OCI-LY1 (cell line): ENCODE measurements around the gene CCDC154.

Source experiments
- H2AFZ ChIP-seq: fragments of 200-600 bp; sonication (generic), shearing (Covaris generic); 2 replicates; pipeline ENCODE4 v1.6.0; 2014; ENCODE audit warnings: antibody characterized with exemption, mild to moderate bottlenecking, low read length
- H3F3A ChIP-seq: fragments of 200-600 bp; sonication (generic), shearing (Covaris generic); 2 replicates; pipeline ENCODE4 v1.6.0; 2014; ENCODE audit warnings: mild to moderate bottlenecking, antibody characterized with exemption, low read length, moderate library complexity; ENCODE audit not compliant: insufficient read depth
- H3K27ac ChIP-seq: fragments of 200-600 bp; sonication (generic); 2 replicates; pipeline ENCODE4 v1.5.1; 2014; ENCODE audit warnings: low read length, mixed run types, mild to moderate bottlenecking, low read depth; ENCODE audit not compliant: poor library complexity, severe bottlenecking
- H3K27me3 ChIP-seq: fragments of 200-600 bp; sonication (generic); 2 replicates; pipeline ENCODE4 v1.6.0; 2014; ENCODE audit warnings: antibody characterized with exemption, mild to moderate bottlenecking, low read length, moderate library complexity; ENCODE audit not compliant: insufficient read depth
- H3K36me3 ChIP-seq: fragments of 200-600 bp; sonication (generic); 2 replicates; pipeline ENCODE4 v1.6.1; 2014; ENCODE audit warnings: mild to moderate bottlenecking, antibody characterized with exemption, low read length, moderate library complexity, mixed read lengths; ENCODE audit not compliant: insufficient read depth
- H3K4me1 ChIP-seq: fragments of 200-600 bp; sonication (generic); 2 replicates; pipeline ENCODE4 v1.5.1; 2014; ENCODE audit warnings: mild to moderate bottlenecking, low read length, moderate library complexity; ENCODE audit not compliant: insufficient read depth, severe bottlenecking
- H3K4me2 ChIP-seq: fragments of 200-600 bp; sonication (generic), shearing (Covaris generic); 2 replicates; pipeline ENCODE4 v1.6.1; 2014; ENCODE audit warnings: low read length
- H3K4me3 ChIP-seq: fragments of 200-600 bp; sonication (generic); 2 replicates; pipeline ENCODE4 v1.5.1; 2014; ENCODE audit warnings: low read length, low read depth, mild to moderate bottlenecking, mixed read lengths; ENCODE audit not compliant: poor library complexity, severe bottlenecking
- H3K79me2 ChIP-seq: fragments of 200-600 bp; shearing (Covaris generic); 2 replicates; pipeline ENCODE4 v1.6.1; 2016; ENCODE audit warnings: mixed run types, low read length, mixed read lengths; ENCODE audit not compliant: insufficient read depth
- H3K9ac ChIP-seq: fragments of 200-600 bp; sonication (generic), shearing (Covaris generic); 2 replicates; pipeline ENCODE4 v1.6.1; 2014; ENCODE audit warnings: mild to moderate bottlenecking, low read length, mixed read lengths
- H3K9me2 ChIP-seq: fragments of 200-600 bp; sonication (generic), shearing (Covaris generic); 2 replicates; pipeline ENCODE4 v1.6.1; 2014; ENCODE audit warnings: low read depth, mild to moderate bottlenecking, low read length, mixed read lengths
- H3K9me3 ChIP-seq: fragments of 200-600 bp; shearing (Covaris generic); 2 replicates; pipeline ENCODE4 v1.6.1; 2014; ENCODE audit warnings: low read length, mixed read lengths
- H4K20me1 ChIP-seq: fragments of 200-600 bp; sonication (generic), shearing (Covaris generic); 2 replicates; pipeline ENCODE4 v1.6.0; 2016; ENCODE audit warnings: mild to moderate bottlenecking, low read length; ENCODE audit not compliant: insufficient read depth
- EZH2 ChIP-seq: fragments of 200-600 bp; sonication (generic), shearing (Covaris generic); IDR thresholded peaks from 2 replicates; pipeline ENCODE4 v1.8.0; 2017; ENCODE audit warnings: borderline replicate concordance, mixed run types, mild to moderate bottlenecking, antibody characterized with exemption, low read length, moderate library complexity, mixed read lengths
- TF ChIP-seq, protein P1 (sequence below): fragments of 200-600 bp; sonication (generic), shearing (Covaris generic); IDR thresholded peaks from 2 replicates; pipeline ENCODE4 v1.5.1; 2017; ENCODE audit warnings: mild to moderate bottlenecking, antibody characterized with exemption, low read length, moderate library complexity, mixed read lengths

Gene CCDC154

GRCh38 chr16:1435921-1436697, 8.2 kb downstream of the CCDC154 start:
- H3K79me2 ChIP-seq = no peaks in the 10 kb centered on the region
- H3K27ac ChIP-seq = no peak overlapping the region
- no peak overlapping the region for H3K4me3 ChIP-seq
- no peak overlapping the region for H3K4me2 ChIP-seq
- H3F3A ChIP-seq = no peaks in the 10 kb centered on the region
- no peak overlapping the region for H3K9ac ChIP-seq
- H3K9me2 ChIP-seq = no peaks in the 10 kb centered on the region
- H3K36me3 ChIP-seq = no peaks in the 10 kb centered on the region
- H2AFZ ChIP-seq = no peak overlapping the region
- no peaks in the 10 kb centered on the region for H4K20me1 ChIP-seq
- TF ChIP-seq EZH2 = no peak
- TF ChIP-seq, protein P1, sequence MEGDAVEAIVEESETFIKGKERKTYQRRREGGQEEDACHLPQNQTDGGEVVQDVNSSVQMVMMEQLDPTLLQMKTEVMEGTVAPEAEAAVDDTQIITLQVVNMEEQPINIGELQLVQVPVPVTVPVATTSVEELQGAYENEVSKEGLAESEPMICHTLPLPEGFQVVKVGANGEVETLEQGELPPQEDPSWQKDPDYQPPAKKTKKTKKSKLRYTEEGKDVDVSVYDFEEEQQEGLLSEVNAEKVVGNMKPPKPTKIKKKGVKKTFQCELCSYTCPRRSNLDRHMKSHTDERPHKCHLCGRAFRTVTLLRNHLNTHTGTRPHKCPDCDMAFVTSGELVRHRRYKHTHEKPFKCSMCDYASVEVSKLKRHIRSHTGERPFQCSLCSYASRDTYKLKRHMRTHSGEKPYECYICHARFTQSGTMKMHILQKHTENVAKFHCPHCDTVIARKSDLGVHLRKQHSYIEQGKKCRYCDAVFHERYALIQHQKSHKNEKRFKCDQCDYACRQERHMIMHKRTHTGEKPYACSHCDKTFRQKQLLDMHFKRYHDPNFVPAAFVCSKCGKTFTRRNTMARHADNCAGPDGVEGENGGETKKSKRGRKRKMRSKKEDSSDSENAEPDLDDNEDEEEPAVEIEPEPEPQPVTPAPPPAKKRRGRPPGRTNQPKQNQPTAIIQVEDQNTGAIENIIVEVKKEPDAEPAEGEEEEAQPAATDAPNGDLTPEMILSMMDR = no peak
- H3K4me1 ChIP-seq = no peaks in the 10 kb centered on the region
- no peaks in the 10 kb centered on the region for H3K9me3 ChIP-seq
- H3K27me3 ChIP-seq = no peaks in the 10 kb centered on the region; the same call in 1 of the 2 replicates

- H3K9ac ChIP-seq = no peak overlapping the region
Observed at GRCh38 chr16:1434644-1435592, 9.4 kb downstream of the CCDC154 start.

GRCh38 chr16:1433756-1434155, 10.6 kb downstream of the CCDC154 start:
- Histone ChIP-seq H3K4me1 (no peaks in the 10 kb centered on the region), H3F3A (no peaks in the 10 kb centered on the region), H3K79me2 (no peaks in the 10 kb centered on the region), H3K27me3 (no peaks in the 10 kb centered on the region; the same call in 1 of the 2 replicates), H3K9ac (no peak overlapping the region), H2AFZ (no peak overlapping the region), H4K20me1 (no peaks in the 10 kb centered on the region), H3K36me3 (no peaks in the 10 kb centered on the region), H3K9me3 (no peaks in the 10 kb centered on the region), H3K4me3 (no peak overlapping the region), H3K9me2 (no peaks in the 10 kb centered on the region), H3K4me2 (no peak overlapping the region), H3K27ac (no peak overlapping the region)
- TF ChIP-seq, protein P1 = no peak
- TF ChIP-seq EZH2 = no peak

More at GRCh38 chr16:1434644-1435592, 9.4 kb downstream of the CCDC154 start:
- Histone ChIP-seq H3F3A (no peaks in the 10 kb centered on the region), H3K4me1 (no peaks in the 10 kb centered on the region), H3K27me3 (no peaks in the 10 kb centered on the region; the same call in 1 of the 2 replicates), H3K36me3 (no peaks in the 10 kb centered on the region), H3K4me2 (no peak overlapping the region), H3K4me3 (no peak overlapping the region), H3K9me2 (no peaks in the 10 kb centered on the region), H4K20me1 (no peaks in the 10 kb centered on the region), H3K27ac (no peak overlapping the region), H3K79me2 (no peaks in the 10 kb centered on the region), H2AFZ (no peak overlapping the region), H3K9me3 (no peaks in the 10 kb centered on the region)
- TF ChIP-seq EZH2 = no peak
- TF ChIP-seq, protein P1 = no peak
